HL-60 (cell line): ENCODE measurements around the gene UGGT2.

Experiments used
- DNase-seq, 2 experiments: peaks; one replicate each; pipeline ENCODE4 v3.0.0-alpha.2; 2010 to 2020; ENCODE audit warnings: low read depth in 1 of 2, low spot score in 1 of 2
- H3K27ac ChIP-seq: fragments of 250-450 bp; sonication (Bioruptor Pico); replicated peaks from 2 replicates; pipeline ENCODE4 v1.5.1; 2020; ENCODE audit warnings: mild to moderate bottlenecking, moderate library complexity
- H3K27me3 ChIP-seq: fragments of 250-450 bp; sonication (Bioruptor Pico); 2 replicates; pipeline ENCODE4 v1.5.1; 2021; ENCODE audit warnings: mild to moderate bottlenecking, moderate library complexity; ENCODE audit not compliant: insufficient read depth, poor library complexity, severe bottlenecking
- H3K4me3 ChIP-seq: replicated peaks from 2 replicates; pipeline ENCODE4 v1.5.1; 2011; ENCODE audit warnings: mild to moderate bottlenecking, control low read depth, low read length; ENCODE audit not compliant: insufficient read depth
- GABPA ChIP-seq: IDR thresholded peaks from 2 replicates; pipeline ENCODE4 v1.6.1; 2012; ENCODE audit warnings: low read depth
- POLR2AphosphoS5 ChIP-seq: IDR thresholded peaks from 2 replicates; pipeline ENCODE4 v1.6.1; 2012; ENCODE audit warnings: low read depth
- SPI1 ChIP-seq: IDR thresholded peaks from 2 replicates; pipeline ENCODE4 v1.6.1; 2012; ENCODE audit warnings: low read depth, mild to moderate bottlenecking, borderline replicate concordance
- TF ChIP-seq, protein P1 (sequence below): IDR thresholded peaks from one replicate; pipeline ENCODE4 v1.5.1; 2011; ENCODE audit warnings: low read length, control low read depth, inconsistent platforms; ENCODE audit not compliant: insufficient read depth
- TF ChIP-seq, protein P2 (sequence below): IDR thresholded peaks from 2 replicates; pipeline ENCODE4 v1.6.1; 2012; ENCODE audit warnings: low read depth; ENCODE audit not compliant: insufficient replicate concordance

Gene UGGT2

DNA sequence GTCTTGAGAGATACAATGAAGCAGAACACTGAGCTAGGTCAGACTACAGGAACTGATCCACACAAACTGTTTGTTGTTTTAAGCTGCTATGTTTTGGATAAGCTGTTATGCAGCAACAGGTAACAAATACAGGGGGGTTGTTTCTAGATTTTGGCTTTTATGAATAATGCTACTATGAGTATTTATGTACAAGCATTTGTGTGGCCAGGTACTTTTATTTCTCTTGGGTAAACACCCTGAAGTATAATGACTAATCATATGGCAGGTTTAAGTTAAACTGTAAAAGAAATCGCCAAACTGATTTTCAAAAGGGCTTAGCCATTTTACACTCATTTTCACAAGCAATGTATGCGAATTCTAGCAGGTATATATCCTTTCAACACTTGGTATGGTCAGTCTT lies 210.3 kb downstream of the UGGT2 start:
- DNase-seq, result no peak
- TF ChIP-seq SPI1 (no peak), GABPA (no peak), POLR2AphosphoS5 (no peak)
- TF ChIP-seq, protein P1, sequence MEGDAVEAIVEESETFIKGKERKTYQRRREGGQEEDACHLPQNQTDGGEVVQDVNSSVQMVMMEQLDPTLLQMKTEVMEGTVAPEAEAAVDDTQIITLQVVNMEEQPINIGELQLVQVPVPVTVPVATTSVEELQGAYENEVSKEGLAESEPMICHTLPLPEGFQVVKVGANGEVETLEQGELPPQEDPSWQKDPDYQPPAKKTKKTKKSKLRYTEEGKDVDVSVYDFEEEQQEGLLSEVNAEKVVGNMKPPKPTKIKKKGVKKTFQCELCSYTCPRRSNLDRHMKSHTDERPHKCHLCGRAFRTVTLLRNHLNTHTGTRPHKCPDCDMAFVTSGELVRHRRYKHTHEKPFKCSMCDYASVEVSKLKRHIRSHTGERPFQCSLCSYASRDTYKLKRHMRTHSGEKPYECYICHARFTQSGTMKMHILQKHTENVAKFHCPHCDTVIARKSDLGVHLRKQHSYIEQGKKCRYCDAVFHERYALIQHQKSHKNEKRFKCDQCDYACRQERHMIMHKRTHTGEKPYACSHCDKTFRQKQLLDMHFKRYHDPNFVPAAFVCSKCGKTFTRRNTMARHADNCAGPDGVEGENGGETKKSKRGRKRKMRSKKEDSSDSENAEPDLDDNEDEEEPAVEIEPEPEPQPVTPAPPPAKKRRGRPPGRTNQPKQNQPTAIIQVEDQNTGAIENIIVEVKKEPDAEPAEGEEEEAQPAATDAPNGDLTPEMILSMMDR, result no peak
- TF ChIP-seq, protein P2, sequence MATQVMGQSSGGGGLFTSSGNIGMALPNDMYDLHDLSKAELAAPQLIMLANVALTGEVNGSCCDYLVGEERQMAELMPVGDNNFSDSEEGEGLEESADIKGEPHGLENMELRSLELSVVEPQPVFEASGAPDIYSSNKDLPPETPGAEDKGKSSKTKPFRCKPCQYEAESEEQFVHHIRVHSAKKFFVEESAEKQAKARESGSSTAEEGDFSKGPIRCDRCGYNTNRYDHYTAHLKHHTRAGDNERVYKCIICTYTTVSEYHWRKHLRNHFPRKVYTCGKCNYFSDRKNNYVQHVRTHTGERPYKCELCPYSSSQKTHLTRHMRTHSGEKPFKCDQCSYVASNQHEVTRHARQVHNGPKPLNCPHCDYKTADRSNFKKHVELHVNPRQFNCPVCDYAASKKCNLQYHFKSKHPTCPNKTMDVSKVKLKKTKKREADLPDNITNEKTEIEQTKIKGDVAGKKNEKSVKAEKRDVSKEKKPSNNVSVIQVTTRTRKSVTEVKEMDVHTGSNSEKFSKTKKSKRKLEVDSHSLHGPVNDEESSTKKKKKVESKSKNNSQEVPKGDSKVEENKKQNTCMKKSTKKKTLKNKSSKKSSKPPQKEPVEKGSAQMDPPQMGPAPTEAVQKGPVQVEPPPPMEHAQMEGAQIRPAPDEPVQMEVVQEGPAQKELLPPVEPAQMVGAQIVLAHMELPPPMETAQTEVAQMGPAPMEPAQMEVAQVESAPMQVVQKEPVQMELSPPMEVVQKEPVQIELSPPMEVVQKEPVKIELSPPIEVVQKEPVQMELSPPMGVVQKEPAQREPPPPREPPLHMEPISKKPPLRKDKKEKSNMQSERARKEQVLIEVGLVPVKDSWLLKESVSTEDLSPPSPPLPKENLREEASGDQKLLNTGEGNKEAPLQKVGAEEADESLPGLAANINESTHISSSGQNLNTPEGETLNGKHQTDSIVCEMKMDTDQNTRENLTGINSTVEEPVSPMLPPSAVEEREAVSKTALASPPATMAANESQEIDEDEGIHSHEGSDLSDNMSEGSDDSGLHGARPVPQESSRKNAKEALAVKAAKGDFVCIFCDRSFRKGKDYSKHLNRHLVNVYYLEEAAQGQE, result no peak
- no peaks in the 10 kb centered on the region for H3K27me3 ChIP-seq
- H3K4me3 ChIP-seq, result no peak overlapping the region
- H3K27ac ChIP-seq, result no peak overlapping the region

DNA sequence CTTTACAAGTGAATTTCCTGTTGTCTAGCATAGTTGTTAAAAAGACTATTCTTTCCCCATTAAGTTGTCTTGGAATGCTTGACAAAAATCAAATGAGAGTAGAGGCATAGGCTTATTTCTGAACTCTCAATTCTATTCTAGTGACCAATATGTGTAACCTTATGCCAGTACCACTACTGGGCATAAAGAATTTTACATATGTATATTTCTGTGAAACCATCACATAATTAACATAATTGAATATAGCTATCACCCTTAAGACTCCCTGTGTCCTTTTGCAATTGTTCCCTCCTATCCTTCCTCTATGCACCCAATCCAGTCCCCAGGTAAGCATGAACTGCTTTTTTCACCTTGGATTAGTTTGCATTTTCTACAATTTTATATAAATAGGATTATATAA lies 211.3 kb downstream of the UGGT2 start:
- no peak for DNase-seq
- Histone ChIP-seq H3K27ac (no peak overlapping the region), H3K27me3 (no peaks in the 10 kb centered on the region), H3K4me3 (no peak overlapping the region)
- TF ChIP-seq POLR2AphosphoS5 (no peak), GABPA (no peak)
- TF ChIP-seq, protein P1, result no peak

DNA sequence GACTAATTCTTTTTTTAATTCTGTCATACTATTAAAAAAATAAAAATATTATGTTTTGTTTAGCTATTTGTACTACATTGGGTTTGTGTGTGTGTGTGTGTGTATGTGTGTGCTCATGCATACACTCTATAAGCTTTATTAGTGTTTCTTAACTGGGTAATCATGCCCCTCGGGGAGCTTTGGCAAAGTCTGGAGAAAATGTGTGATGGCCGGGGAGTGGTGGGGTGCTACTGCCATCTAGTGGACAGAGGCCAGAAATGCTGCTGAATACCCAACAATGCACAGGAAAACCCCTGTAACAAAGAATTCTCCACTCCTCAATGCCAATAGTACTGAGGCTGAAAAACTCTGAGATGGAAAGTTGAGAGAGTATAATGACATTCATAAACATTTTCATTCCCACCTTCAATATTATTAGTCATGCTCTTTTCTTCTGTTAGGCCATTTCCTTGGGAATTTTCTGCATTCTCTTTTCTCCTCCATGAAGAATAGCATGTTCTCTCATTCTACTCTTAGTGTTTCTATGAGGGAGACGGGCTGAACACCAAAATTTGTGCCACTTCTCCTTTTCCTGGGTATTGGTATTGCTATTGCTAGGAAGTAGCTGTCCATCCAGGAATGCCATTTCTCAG lies 219.0 kb downstream of the UGGT2 start:
- Histone ChIP-seq H3K27me3 (no peaks in the 10 kb centered on the region), H3K27ac (no peak overlapping the region), H3K4me3 (no peak overlapping the region)
- peak in 1 of 2 experiments; percentile 77 for DNase-seq
- TF ChIP-seq, protein P1, result peak; percentile 65
- TF ChIP-seq GABPA, result no peak

- DNase-seq, result no peak
- TF ChIP-seq SPI1 (no peak), POLR2AphosphoS5 (no peak), GABPA (no peak)
- TF ChIP-seq, protein P1, result no peak
- TF ChIP-seq, protein P2, result no peak
- Histone ChIP-seq H3K4me3 (no peak overlapping the region), H3K27me3 (no peaks in the 10 kb centered on the region), H3K27ac (no peak overlapping the region)
Measured at GRCh38 chr13:95833719-95834118, 219.5 kb downstream of the UGGT2 start.
